Upper lobe of left lung (tissue), 4 donors: ENCODE data around the gene SCN8A.

Experiments used
- CTCF ChIP-seq, 6 experiments: fragments of 450-650 bp in 4 of 6; fragments of 200-600 bp in 2 of 6; sonication (generic) in 2 of 6; IDR thresholded peaks; one replicate each; pipeline ENCODE4 v1.5.1; 2016 to 2019; ENCODE audit warnings: antibody characterized with exemption in 6 of 6
- EP300 ChIP-seq, 4 donors: sonication (generic); formaldehyde crosslinking; IDR thresholded peaks; one replicate each; pipeline ENCODE4 v1.5.1; 2017; ENCODE audit warnings: antibody characterized with exemption in 4 of 4, control low read depth in 2 of 4
- POLR2A ChIP-seq, 4 donors: fragments of 450-650 bp; IDR thresholded peaks; one replicate each; pipeline ENCODE4 v1.5.1; 2016 to 2017; ENCODE audit warnings: antibody characterized with exemption in 4 of 4, mild to moderate bottlenecking in 2 of 4
- POLR2AphosphoS5 ChIP-seq, 2 donors: sonication (generic); formaldehyde crosslinking; IDR thresholded peaks; one replicate each; pipeline ENCODE4 v1.5.1; 2017; ENCODE audit warnings: antibody characterized with exemption in 2 of 2

- no peak for TF ChIP-seq CTCF (IDR thresholded peaks at IDR 0.05)
- TF ChIP-seq POLR2A (IDR thresholded peaks at IDR 0.05): no peak
- TF ChIP-seq EP300 (IDR thresholded peaks at IDR 0.05): no peak
- TF ChIP-seq POLR2AphosphoS5 (IDR thresholded peaks at IDR 0.05): no peak
Measured at GRCh38 chr12:51839310-51839947, 248.4 kb downstream of the SCN8A start.
